Measurements from ENCODE around the gene RBM47. TPM values are rescaled to one million over a fixed set of nuclear protein-coding genes. Genes with fewer than 3 reads are reported as not detected.
A peak's percentile ranks its signal among the peaks of the same experiment; 100 is the strongest.

Gene RBM47
- total and polyA plus RNA-seq, 8 donors = 12.3 to 59.6 (median 32.4) TPM

GRCh38 chr4:40417941-40418340 lies 211.7 kb downstream of the RBM47 start:
- Histone ChIP-seq H3K27me3 (no peaks in the 10 kb centered on the region), H3K27ac (peak overlapping the region in 3 of 4 donors; percentile 64 to 81 (median 75)), H3K36me3 (peaks cover 0 to 10% (median 0%) of the 10 kb centered on the region in 3 donors), H3K9me3 (no peaks in the 10 kb centered on the region), H3K4me3 (no peak overlapping the region), H3K4me1 (peaks cover 28 to 29% (median 28%) of the 10 kb centered on the region in 3 donors)
- intact Hi-C loops (cut with DNase I) = no loop called here
- TF ChIP-seq CTCF (IDR thresholded peaks at IDR 0.05) = no peak
- FAIRE-seq (no peak), DNase-seq (no peak), ATAC-seq (peak; percentile 6 to 25 (median 20))
- WGBS, 2 donors = 41 to 49% methylated on average over 5 of the region's 5 CpGs

GRCh38 chr4:40414673-40415072 lies 215.0 kb downstream of the RBM47 start:
- no peak for DNase-seq
- TF ChIP-seq CTCF (IDR thresholded peaks at IDR 0.05) = no peak
- no peak overlapping the region for H3K4me3 ChIP-seq
- WGBS, 2 donors = 46 to 61% methylated on average over 3 of the region's 3 CpGs
- no peak for ATAC-seq
- no peaks in the 10 kb centered on the region for H3K9me3 ChIP-seq
- H3K36me3 ChIP-seq = no peaks in the 10 kb centered on the region
- intact Hi-C loops (cut with DNase I) = no loop called here
- no peak overlapping the region for H3K27ac ChIP-seq
- H3K4me1 ChIP-seq = peaks cover 23 to 25% (median 24%) of the 10 kb centered on the region in 3 donors
- H3K27me3 ChIP-seq = no peaks in the 10 kb centered on the region
- FAIRE-seq = no peak

GRCh38 chr4:40412866-40413795 lies 216.5 kb downstream of the RBM47 start:
- H3K9me3 ChIP-seq = no peaks in the 10 kb centered on the region
- H3K27me3 ChIP-seq = no peaks in the 10 kb centered on the region
- ATAC-seq (no peak), FAIRE-seq (no peak), DNase-seq (no peak)
- no peaks in the 10 kb centered on the region for H3K36me3 ChIP-seq
- 62 to 63% methylated on average over 10 of the region's 10 CpGs for WGBS, 2 donors
- no peak for TF ChIP-seq CTCF (IDR thresholded peaks at IDR 0.05)
- H3K27ac ChIP-seq = no peak overlapping the region
- H3K4me1 ChIP-seq = peaks cover 9 to 13% (median 10%) of the 10 kb centered on the region in 3 donors
- no peak overlapping the region for H3K4me3 ChIP-seq
- intact Hi-C loops (cut with DNase I) = no loop called here

GRCh38 chr4:40412388-40412787 lies 217.3 kb downstream of the RBM47 start:
- FAIRE-seq = no peak
- no peak for ATAC-seq
- WGBS, 2 donors = 44 to 50% methylated on average over 1 of the region's 1 CpG

More at GRCh38 chr4:40412388-40412787, 217.3 kb downstream of the RBM47 start:
- no peak overlapping the region for H3K27ac ChIP-seq
- H3K27me3 ChIP-seq = no peaks in the 10 kb centered on the region
- H3K4me3 ChIP-seq = no peak overlapping the region
- intact Hi-C loops (cut with DNase I) = no loop called here
- H3K9me3 ChIP-seq = no peaks in the 10 kb centered on the region
- TF ChIP-seq CTCF (IDR thresholded peaks at IDR 0.05) = no peak
- DNase-seq = no peak
- no peaks in the 10 kb centered on the region for H3K36me3 ChIP-seq
- H3K4me1 ChIP-seq = peaks cover 1 to 5% (median 3%) of the 10 kb centered on the region in 3 donors

Measured in pancreas (tissue), 10 donors.